Measurements from ENCODE around the gene HEATR5A.
"Not testable (repeated sequence)": the region's sequence is repeated elsewhere in the genome, so short reads cannot be mapped to it uniquely, and the experiment has no call there.

HEATR5A gene

GRCh38 chr14:31420319-31421111 is at the start of gene HEATR5A:
HEATR5A (minus strand) TSS chr14:31420550; CDS start chr14:31402975, 17,575 bp downstream.
- peak; percentile 97 for DNase-seq (ENCODE audit: low read depth, low spot score)

GRCh38 chr14:31466554-31466953 is 46.2 kb upstream of the HEATR5A start:
- no peak for DNase-seq (ENCODE audit: low read depth, low spot score)

- DNase-seq (ENCODE audit: low read depth, low spot score), result no peak
Measured at GRCh38 chr14:31465111-31465510, 44.8 kb upstream of the HEATR5A start.

DNA sequence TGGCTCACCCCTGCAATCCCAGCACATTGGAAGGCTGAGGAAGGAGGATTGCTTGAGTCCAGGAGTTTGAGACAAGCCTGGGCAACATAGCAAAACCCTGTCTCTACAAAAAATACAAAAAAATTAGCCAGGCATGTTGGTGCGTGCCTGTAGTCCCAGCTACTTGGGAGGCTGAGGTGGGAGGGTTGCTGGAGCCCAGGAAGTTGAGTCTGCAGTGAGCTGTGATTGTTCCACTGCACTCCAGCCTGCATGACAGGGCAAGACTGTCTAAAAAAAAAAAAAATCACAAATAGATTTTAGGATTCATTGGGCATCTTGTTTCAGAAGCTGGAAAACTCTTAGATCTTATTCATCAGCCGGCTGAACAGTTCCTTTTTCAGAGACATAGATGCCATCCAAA is 42.1 kb upstream of the HEATR5A start:
- not testable (repeated sequence) for DNase-seq (ENCODE audit: low read depth, low spot score)

DNA sequence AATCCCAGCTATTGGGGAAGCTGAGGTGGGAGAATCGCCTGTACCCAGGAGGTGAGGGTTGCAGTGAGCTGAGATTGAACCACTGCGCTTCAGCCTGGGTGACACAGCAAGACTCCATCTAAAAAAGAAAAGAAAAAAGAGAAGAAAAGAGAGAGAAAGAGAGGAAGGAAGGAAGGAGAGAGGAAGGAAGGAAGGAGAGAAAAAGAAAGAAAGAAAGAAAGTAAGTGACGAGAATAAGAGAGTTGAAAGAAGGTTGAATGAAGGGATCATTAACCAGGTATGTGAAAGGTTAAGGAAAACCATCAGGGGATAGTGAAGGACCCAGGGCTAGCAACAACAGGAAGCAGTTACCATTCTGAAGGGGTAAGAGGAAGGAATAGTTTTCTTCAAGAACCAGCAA is 41.2 kb upstream of the HEATR5A start:
- no peak for DNase-seq (ENCODE audit: low read depth, low spot score)

- no peak for DNase-seq (ENCODE audit: low read depth, low spot score)
Measured at GRCh38 chr14:31457665-31458659, 37.6 kb upstream of the HEATR5A start.

- DNase-seq (ENCODE audit: low read depth, low spot score), result peak; percentile 98
Measured at GRCh38 chr14:31456841-31457664, 36.7 kb upstream of the HEATR5A start, which contains the start of gene DTD2. DTD2 (minus strand) TSS chr14:31457506; CDS start chr14:31457393, 113 bp downstream.

GRCh38 chr14:31449971-31450610 is 29.7 kb upstream of the HEATR5A start:
- no peak for DNase-seq (ENCODE audit: low read depth, low spot score)

DNA sequence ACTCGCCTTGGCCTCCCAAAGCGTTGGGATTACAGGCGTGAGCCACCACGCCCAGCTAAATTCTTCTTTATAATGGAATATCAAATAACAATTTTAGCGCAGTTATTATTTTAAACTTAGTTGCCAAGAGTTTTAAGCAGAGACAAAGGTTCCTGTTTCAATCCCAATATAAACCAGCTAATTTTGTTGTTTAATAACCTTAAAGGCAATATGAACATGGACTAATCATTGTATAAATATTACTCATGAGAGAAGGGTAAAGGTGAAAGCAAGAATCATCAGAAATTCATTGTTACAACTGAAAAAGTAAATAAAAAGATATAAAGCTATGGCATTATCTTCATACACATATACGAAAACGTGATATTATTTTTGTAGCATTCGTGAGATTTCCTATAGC is 28.8 kb upstream of the HEATR5A start:
- no peak for DNase-seq (ENCODE audit: low read depth, low spot score)

GRCh38 chr14:31445703-31446102 is 25.4 kb upstream of the HEATR5A start:
- DNase-seq (ENCODE audit: low read depth, low spot score), result no peak

DNA sequence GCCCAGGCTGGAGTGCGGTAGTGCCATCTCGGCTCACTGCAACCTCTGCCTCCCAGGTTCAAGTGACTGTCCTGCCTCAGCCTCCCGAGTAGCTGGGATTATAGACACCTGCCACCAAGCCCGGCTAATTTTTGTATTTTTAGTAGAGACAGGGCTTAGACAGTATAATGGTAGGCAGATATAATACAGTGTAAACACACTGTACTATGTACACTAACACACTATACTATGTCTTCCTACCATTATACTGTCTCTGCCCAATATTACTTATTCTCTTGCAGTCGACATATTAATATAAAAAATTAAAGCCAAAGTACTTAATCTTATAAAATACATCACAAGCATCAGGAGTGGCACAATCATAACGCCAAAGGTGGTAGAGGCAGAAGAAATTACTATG is 21.9 kb upstream of the HEATR5A start:
- DNase-seq (ENCODE audit: low read depth, low spot score), result no peak

GRCh38 chr14:31441273-31442111 is 21.1 kb upstream of the HEATR5A start:
- no peak for DNase-seq (ENCODE audit: low read depth, low spot score)

- DNase-seq (ENCODE audit: low read depth, low spot score), result no peak
Measured at GRCh38 chr14:31440280-31440679, 19.9 kb upstream of the HEATR5A start.

GRCh38 chr14:31439561-31439960 is 19.2 kb upstream of the HEATR5A start:
- DNase-seq (ENCODE audit: low read depth, low spot score), result no peak

DNA sequence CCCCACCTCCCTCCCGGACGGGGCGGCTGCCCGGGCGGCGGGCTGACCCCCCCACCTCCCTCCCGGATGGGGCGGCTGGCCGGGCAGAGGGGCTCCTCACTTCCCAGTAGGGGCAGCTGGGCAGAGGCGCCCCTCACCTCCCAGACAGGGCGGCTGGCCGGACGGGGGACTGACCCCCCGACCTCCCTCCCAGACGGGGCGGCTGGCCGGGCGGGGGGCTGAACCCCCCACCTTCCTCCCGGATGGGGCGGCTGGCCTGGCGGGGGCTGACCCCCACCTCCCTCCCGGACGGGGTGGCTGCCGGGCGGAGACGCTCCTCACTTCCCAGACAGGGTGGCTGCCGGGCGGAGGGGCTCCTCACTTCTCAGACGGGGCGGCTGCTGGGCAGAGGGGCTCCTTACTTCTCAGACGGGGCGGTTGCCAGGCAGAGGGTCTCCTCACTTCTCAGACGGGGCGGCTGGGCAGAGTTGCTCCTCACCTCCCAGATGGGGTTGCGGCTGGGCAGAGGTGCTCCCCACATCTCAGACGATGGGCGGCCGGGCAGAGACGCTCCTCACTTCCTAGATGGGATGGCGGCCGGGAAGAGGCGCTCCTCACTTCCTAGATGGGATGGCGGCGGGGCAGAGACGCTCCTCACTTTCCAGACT is 16.8 kb upstream of the HEATR5A start:
- DNase-seq (ENCODE audit: low read depth, low spot score), result not testable (repeated sequence)

GRCh38 chr14:31435276-31435675 is 14.9 kb upstream of the HEATR5A start:
- no peak for DNase-seq (ENCODE audit: low read depth, low spot score)

- no peak for DNase-seq (ENCODE audit: low read depth, low spot score)
Measured at GRCh38 chr14:31430634-31431264, 10.4 kb upstream of the HEATR5A start.

GRCh38 chr14:31429791-31430190 is 9.4 kb upstream of the HEATR5A start:
- no peak for DNase-seq (ENCODE audit: low read depth, low spot score)

- DNase-seq (ENCODE audit: low read depth, low spot score), result no peak
Measured at GRCh38 chr14:31428011-31428410, 7.7 kb upstream of the HEATR5A start.

Data from ELF-1 (cell line).